K562 (cell line): ENCODE measurements around the gene PRIM1. TPM values are rescaled to one million over a fixed set of nuclear protein-coding genes. Genes with fewer than 3 reads are reported as not detected.

Experiments
- KLF13 ChIP-seq: fragments of 450-650 bp; IDR thresholded peaks from 2 replicates; pipeline ENCODE4 v1.6.1; 2016; ENCODE audit warnings: missing genetic modification characterization, low read depth, mild to moderate bottlenecking, missing compliant biosample characterization, moderate library complexity, borderline replicate concordance
- MYNN ChIP-seq, 2 experiments: sonication (generic); formaldehyde crosslinking in 1 of 2; IDR thresholded peaks; 2 replicates each; pipeline versions ENCODE4 v1.5.0 to v1.6.1; 2016 to 2020; ENCODE audit warnings: antibody characterized with exemption in 1 of 2, missing genetic modification reagents in 1 of 2
- PTBP1 ChIP-seq: fragments of 200-400 bp; formaldehyde crosslinking; IDR thresholded peaks from 2 replicates; pipeline ENCODE4 v1.6.1; 2017; ENCODE audit warnings: low read depth, low read length
- RBM17 ChIP-seq: fragments of 200-400 bp; formaldehyde crosslinking; IDR thresholded peaks from 2 replicates; pipeline ENCODE4 v1.6.1; 2017; ENCODE audit warnings: low read depth, mild to moderate bottlenecking, low read length, borderline replicate concordance
- SREBF2 ChIP-seq: sonication (generic); formaldehyde crosslinking; IDR thresholded peaks from 2 replicates; pipeline ENCODE4 v1.4.0; 2020; ENCODE audit warnings: mild to moderate bottlenecking, missing genetic modification reagents
- ZBTB1 ChIP-seq: sonication (generic); formaldehyde crosslinking; IDR thresholded peaks from 2 replicates; pipeline ENCODE4 v1.8.1; 2023; ENCODE audit warnings: missing genetic modification reagents, low read depth, mild to moderate bottlenecking, borderline replicate concordance
- ZBTB26 ChIP-seq: fragments of 450-650 bp; formaldehyde crosslinking; IDR thresholded peaks from 2 replicates; pipeline ENCODE4 v1.4.0; 2022; ENCODE audit warnings: missing genetic modification characterization
- ZNF609 ChIP-seq: sonication (generic); formaldehyde crosslinking; IDR thresholded peaks from 2 replicates; pipeline ENCODE4 v1.8.1; 2023; ENCODE audit warnings: missing genetic modification reagents, mild to moderate bottlenecking, borderline replicate concordance
- polyA plus RNA-seq, 8 experiments: library from polyadenylated mRNA; depleted of rRNA in 4 of 8; stranded (reverse) in 5 of 8; unstranded in 3 of 8; fragments of >200 nt; fragmentation: Nextera tagmentation in 2 of 8; fragmentation: Illumina TruSeq in 1 of 8; extraction: Ambion mirVana in 2 of 8; extraction: Trizol in 1 of 8; gene quantifications; 2 replicates each; pipeline versions ENCODE4 v1.2.1 to v1.2.3, GENCODE V29; 2011 to 2014; ENCODE audit warnings: inconsistent platforms in 1 of 8, missing spikeins in 1 of 8
- total RNA-seq, 7 experiments: library from RNA; depleted of rRNA in 6 of 7; stranded (reverse); fragments of >200 nt in 6 of 7; fragmentation: Illumina TruSeq in 2 of 7; extraction: Trizol in 2 of 7; gene quantifications; 2 replicates each; pipeline versions ENCODE4 v1.2.1 to v1.2.3, GENCODE V29; 2011 to 2021; ENCODE audit warnings: low replicate concordance in 1 of 7
- TF ChIP-seq, protein P1 (sequence below): fragments of 250-450 bp; sonication (Bioruptor Pico); IDR thresholded peaks from 2 replicates; pipeline ENCODE4 v1.8.0; 2021; ENCODE audit warnings: moderate library complexity, mild to moderate bottlenecking, inconsistent platforms
- TF ChIP-seq, protein P2 (sequence below): IDR thresholded peaks from 2 replicates; pipeline ENCODE4 v1.6.1; 2014; ENCODE audit warnings: antibody characterized with exemption

PRIM1 gene
- total and polyA plus RNA-seq, 9 of the 15 experiments (the other 6 are each of a cell fraction or from before 2014, with no cell fraction given): 67.2 to 179 (median 140) TPM

GRCh38 chr12:56800221-56800620 lies 48.1 kb upstream of the PRIM1 start (continued):
- TF ChIP-seq ZNF609 (no peak), RBM17 (no peak), MYNN (IDR thresholded peaks at IDR 0.05) (no peak), MYNN (CRISPR knock-in tag; IDR thresholded peaks at IDR 0.05) (no peak), ZBTB1 (CRISPR knock-in tag) (no peak), SREBF2 (CRISPR knock-in tag) (no peak), ZBTB26 (CRISPR knock-in tag) (no peak), KLF13 (no peak), PTBP1 (no peak)
- TF ChIP-seq, protein P1, sequence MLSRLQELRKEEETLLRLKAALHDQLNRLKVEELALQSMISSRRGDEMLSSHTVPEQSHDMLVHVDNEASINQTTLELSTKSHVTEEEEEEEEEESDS (CRISPR knock-in tag): no peak
- TF ChIP-seq, protein P2, sequence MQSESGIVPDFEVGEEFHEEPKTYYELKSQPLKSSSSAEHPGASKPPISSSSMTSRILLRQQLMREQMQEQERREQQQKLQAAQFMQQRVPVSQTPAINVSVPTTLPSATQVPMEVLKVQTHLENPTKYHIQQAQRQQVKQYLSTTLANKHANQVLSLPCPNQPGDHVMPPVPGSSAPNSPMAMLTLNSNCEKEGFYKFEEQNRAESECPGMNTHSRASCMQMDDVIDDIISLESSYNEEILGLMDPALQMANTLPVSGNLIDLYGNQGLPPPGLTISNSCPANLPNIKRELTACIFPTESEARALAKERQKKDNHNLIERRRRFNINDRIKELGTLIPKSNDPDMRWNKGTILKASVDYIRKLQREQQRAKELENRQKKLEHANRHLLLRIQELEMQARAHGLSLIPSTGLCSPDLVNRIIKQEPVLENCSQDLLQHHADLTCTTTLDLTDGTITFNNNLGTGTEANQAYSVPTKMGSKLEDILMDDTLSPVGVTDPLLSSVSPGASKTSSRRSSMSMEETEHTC: no peak
- TF ChIP-seq, all 486 proteins: peak for 0
